C4-2B (cell line): ENCODE measurements around the gene IGFL2.

Experiments used
- CTCF ChIP-seq: fragments of 450-650 bp; conservative IDR thresholded peaks from 2 replicates; pipeline ENCODE4 v1.5.1; 2017; ENCODE audit warnings: mild to moderate bottlenecking
- ZFX ChIP-seq: fragments of 450-650 bp; IDR thresholded peaks from 2 replicates; pipeline ENCODE4 v1.6.1; 2017

GRCh38 chr19:46113726-46114125, 34.3 kb upstream of the IGFL2 start:
- no peak for TF ChIP-seq CTCF
- TF ChIP-seq ZFX, result no peak
